HG03469 (cell line): Measurements from ENCODE around the gene ZNF565.
"Not testable (repeated sequence)": the region's sequence is repeated elsewhere in the genome, so short reads cannot be mapped to it uniquely, and the experiment has no call there.

Experiments
- ATAC-seq: cut with Tn5 transposase; IDR thresholded peaks from one replicate; pipeline ENCODE4 v1.9.1; 2021; ENCODE audit warnings: mild to moderate bottlenecking, moderate library complexity, moderate number of reproducible peaks; ENCODE audit not compliant: unreplicated experiment

Gene ZNF565

GRCh38 chr19:36214386-36215275 is at the start of gene ZNF565, which contains the start of gene ZNF146:
Gene ZNF565, minus strand, starts transcription at chr19:36214665. Its CDS starts 12,680 bp downstream, at chr19:36201985.
Gene ZNF146, plus strand, starts transcription at chr19:36215106. Its CDS starts 21,335 bp downstream, at chr19:36236441.
- ATAC-seq = peak; percentile 76

- no peak for ATAC-seq
Measured at GRCh38 chr19:36259211-36259610, 44.7 kb upstream of the ZNF565 start.

GRCh38 chr19:36258028-36258875 is 43.8 kb upstream of the ZNF565 start:
- no peak for ATAC-seq

- no peak for ATAC-seq
Measured at GRCh38 chr19:36257520-36257876, 43.0 kb upstream of the ZNF565 start.

- ATAC-seq = no peak
Measured at GRCh38 chr19:36256853-36257519, 42.5 kb upstream of the ZNF565 start.

GRCh38 chr19:36256064-36256463 is 41.6 kb upstream of the ZNF565 start:
- no peak for ATAC-seq

- ATAC-seq = no peak
Measured at GRCh38 chr19:36255316-36255715, 40.9 kb upstream of the ZNF565 start.

- ATAC-seq = no peak
Measured at GRCh38 chr19:36254848-36255247, 40.4 kb upstream of the ZNF565 start.

GRCh38 chr19:36252047-36252446 is 37.6 kb upstream of the ZNF565 start:
- ATAC-seq = no peak

- no peak for ATAC-seq
Measured at GRCh38 chr19:36246006-36246481, 31.6 kb upstream of the ZNF565 start.

- ATAC-seq = no peak
Measured at GRCh38 chr19:36245210-36246005, 30.9 kb upstream of the ZNF565 start.

GRCh38 chr19:36244066-36244465 is 29.6 kb upstream of the ZNF565 start:
- ATAC-seq = no peak

GRCh38 chr19:36236946-36237310 is 22.5 kb upstream of the ZNF565 start:
- no peak for ATAC-seq

- no peak for ATAC-seq
Measured at GRCh38 chr19:36236304-36236945, 22.0 kb upstream of the ZNF565 start.

- ATAC-seq = not testable (repeated sequence)
Measured at GRCh38 chr19:36233626-36234025, 19.2 kb upstream of the ZNF565 start.

GRCh38 chr19:36225219-36225892 is 10.9 kb upstream of the ZNF565 start:
- ATAC-seq = no peak

- no peak for ATAC-seq
Measured at GRCh38 chr19:36222503-36222902, 8.0 kb upstream of the ZNF565 start.

- no peak for ATAC-seq
Measured at GRCh38 chr19:36221474-36221873, 7.0 kb upstream of the ZNF565 start.
